Stimulated activated CD4-positive, alpha-beta T cell treated with anti-CD3 and anti-CD28 coated beads, Interleukin-2, amount 100 ng/mL, for 4 hours (primary cell): ENCODE results near the gene SFI1.
"Not testable (repeated sequence)": the region's sequence is repeated elsewhere in the genome, so short reads cannot be mapped to it uniquely, and the experiment has no call there.

Source experiments
- DNase-seq: peaks from one replicate; pipeline ENCODE4 v3.0.0-alpha.2; 2020; ENCODE audit warnings: low read depth

The SFI1 gene

DNA sequence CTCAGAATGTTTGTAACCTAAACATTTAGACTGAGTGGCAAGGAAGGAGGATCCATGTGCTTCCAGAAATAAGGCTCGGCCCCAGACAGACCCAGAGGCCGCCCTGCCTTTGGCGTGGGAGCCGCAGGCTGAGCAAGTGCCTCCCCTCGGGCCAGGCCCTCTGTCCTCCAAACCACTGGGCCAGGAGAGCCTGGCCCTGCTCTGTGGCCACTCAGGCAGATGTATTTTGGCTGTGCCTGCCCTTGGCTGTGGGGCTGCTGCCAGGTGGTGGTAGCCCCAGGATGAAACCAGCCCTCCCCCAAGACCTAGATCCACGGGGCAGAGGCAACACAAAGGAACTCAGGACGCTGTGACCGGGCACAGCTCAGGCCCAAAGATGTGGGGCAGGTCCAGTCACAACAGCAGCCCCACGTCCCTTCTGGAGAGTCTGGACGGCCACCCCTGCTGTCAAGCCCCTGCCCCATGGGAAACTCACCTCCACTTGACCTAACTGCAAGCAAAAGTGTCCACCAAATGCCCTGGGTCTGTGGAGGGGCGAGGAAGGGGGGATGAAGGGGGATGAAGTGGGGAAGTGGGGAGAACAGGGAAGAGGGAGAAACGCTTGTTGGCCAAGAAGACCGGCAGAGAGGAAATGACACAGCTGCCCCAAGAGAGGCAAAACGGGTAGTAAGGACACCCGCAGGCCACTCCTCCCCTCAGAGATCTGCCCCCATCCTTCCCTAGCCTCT lies 141.7 kb downstream of the SFI1 start:
- DNase-seq: no peak

DNA sequence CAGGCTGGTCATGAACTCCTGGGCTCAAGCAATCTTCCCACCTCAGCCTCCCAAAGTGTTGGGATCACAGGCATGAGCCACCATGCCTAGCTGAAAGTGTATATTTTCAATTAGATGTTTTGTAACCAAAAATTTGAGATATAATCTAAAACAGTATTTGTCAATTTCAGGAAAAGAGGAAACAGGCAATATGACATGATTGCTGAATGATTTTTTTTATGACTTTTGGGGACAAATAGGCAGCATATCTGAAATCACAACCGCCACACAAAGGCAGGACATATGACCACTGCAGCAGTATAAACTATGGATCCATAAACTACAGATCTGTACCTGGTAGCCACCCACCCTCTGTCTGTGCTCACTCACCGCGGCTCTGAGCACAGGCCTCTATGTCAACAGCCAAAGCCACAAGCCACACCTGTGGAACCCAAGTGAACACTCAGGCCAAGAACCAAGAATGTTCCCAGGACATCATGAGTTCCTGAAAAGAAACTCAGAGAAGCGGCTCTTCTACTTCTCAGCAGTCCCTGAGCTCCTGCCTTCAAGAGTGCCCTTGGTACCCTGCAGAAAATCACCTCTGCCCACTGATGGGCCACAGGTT lies 143.2 kb downstream of the SFI1 start:
- no peak for DNase-seq

DNA sequence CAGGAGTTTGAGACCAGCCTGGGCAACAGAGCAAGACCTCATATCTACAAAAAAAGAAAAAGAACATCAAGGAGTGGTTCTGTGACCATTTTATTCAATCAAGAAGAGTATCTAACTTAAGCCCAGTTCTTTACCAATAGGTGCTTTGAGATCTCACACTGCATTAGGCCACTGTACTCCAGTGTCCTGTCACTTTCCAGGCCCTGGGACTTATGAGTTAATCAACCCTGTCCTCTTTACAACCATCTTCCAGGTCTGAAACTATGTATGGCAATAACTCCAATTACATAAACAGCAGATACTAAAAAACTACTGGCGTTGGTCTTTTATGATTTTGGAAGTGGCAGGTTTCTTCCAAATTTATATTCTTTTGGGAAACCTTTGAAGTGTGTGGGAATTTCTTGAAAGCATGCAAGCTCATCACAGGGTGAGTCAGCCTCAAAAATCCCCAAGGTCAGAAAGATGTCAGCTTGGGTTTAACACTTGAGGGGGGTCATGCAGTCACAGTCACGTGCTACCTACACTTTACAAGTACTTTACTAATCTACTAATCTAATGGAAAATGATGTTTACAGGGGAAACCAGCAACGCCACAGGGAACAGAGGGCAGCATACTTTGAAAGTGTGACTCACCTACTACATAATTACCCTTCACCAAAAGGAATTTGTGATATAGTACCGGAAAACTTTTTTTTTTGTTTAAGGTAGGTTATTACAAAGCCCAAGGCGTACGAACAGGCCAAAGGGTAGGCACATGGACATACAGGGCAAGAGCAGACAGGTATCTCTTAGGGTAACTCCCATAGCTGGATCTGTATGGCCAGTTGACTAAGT lies 150.1 kb downstream of the SFI1 start:
- DNase-seq: peak; percentile 32

DNA sequence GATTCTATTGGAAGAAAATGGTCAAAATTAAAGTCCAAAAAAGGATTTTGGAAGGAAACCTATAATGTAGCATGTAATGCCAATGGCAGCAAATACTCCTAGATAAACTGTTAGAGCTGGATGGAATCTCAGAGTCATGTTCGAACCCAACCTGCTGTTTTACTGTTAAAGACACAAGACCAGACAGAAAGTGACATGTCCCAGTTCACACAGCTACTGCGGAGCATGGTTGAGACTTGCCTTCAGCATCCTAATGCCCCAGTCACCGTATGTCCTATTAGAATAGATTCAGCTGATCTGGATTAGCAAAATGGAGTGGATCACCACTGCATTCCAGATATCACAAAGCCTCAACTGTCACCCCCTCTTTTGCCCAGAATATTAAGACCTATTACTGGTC lies 150.7 kb downstream of the SFI1 start:
- DNase-seq: no peak

DNA sequence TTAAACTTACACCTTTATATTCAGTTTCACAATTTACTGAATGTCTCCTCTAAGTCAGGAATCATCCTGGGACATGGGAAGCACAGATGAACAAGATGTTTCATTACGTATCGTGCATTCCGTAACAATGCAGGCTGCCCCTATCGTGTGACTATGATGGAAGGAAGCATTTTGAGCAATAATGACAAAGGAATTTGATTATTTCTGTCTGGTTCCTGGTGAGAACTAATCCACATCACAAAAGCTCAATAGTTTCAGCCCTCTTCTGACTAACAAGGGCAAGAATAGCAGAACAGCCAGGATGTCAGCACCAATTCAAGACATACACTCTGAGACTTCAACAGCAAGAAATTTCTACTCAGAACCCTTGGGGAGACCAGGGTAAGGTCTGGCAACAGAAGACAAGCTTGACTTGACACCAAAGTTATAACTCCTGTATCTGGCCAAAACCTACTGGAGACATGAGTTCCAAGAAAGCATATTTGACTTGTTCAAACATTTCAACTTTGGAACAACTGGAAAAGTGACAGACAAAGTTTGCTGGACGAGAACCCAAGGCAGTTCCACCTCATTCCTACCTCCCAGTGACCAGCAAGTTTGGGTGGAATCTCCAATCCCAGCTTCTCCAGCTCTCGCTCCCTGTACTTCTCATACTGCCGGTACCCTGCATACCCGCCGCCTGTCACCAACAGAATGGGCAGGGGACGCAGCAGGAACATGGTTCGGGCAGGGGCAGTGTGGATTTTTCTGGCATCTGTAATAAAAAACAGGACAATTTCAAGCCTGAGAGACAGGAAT lies 151.4 kb downstream of the SFI1 start:
- no peak for DNase-seq

DNA sequence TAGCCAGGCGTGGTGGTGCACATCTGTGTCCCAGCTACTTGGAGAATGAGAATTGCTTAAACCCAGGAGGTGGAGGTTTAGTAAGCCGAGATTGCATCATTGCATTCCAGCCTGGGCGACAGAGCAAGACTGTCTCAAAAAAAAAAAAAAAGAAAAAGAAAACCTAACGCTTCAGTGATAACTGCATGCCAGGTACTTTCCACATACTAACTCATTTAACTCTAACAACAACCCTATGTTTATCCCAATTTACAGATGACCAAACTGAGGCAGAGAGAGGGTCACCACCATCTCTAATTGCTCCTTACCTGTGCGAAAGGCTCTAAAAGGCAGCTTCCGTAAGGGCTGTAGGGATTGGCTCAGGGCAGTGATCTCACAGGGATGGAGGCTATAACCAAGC lies 154.1 kb downstream of the SFI1 start:
- no peak for DNase-seq

DNA sequence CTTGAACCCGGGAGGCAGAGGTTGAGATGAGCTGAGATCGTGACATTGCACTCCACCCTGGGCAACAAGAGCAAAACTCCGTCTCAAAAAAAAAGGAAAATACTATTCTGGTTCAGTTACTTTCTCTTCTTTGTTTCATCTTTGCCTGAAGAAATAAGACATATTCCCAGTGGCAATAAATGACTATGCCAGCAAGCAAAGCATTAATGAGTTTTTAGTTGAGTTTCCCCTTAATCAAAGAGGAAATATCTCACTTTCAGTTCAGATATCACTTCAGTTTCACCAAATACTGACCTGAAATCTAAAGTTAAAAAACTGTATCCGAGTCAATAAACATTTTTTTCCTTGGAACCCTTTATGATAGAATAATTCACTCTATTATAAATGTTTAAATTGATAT lies 155.3 kb downstream of the SFI1 start:
- no peak for DNase-seq

DNA sequence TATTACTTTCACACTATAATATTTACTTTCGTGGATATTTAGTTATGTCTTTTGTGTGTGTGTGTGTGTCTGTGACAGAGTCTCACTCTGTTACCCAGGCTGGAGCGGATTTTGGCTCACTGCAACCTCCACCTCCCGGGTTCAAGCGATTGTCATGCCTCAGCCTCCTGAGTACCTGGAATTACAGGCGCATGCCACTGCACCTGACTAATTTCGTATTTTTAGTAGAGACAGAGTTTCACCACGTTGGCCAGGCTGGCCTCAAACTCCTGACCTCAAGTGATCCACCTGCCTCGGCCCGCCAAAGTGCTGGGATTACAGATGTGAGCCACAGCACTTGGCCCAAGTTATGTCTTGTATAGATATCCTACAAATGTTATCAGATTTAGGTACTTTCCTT lies 155.8 kb downstream of the SFI1 start:
- DNase-seq: no peak

DNA sequence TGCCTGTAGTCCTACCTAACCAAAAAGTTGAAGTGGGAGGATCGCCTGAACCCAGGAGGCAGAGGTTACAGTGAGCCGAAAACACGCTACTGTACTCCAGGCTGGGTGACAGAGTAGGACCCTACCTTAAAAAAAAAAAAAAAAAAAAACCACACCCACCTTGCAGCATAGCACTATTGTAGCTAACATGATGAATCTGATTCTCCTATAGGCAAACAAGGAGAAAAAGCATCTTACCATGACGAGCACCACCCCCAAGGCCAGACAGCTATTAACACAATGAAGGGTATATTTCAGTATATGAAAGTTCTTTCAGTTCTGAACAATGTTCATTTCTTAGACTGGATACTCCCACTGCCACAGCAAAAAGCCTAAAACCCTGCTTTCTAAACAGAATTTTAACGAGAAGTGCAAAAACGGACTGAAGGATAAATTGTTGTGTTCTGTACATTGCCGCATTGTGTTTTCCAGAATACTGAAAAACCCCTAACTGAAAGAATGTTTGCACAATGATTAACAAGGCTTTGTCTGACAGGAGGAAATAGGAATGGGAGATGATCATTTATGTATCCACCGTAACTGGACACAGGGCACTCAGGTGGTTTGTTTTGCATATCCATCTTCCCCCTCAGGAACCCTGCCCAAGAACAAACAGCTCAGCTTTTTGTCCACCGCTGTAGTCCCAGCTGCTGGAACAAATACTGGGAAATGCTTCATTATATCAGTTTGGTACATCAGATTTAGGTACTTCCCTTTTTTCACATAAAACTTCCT lies 156.8 kb downstream of the SFI1 start:
- DNase-seq: no peak

DNA sequence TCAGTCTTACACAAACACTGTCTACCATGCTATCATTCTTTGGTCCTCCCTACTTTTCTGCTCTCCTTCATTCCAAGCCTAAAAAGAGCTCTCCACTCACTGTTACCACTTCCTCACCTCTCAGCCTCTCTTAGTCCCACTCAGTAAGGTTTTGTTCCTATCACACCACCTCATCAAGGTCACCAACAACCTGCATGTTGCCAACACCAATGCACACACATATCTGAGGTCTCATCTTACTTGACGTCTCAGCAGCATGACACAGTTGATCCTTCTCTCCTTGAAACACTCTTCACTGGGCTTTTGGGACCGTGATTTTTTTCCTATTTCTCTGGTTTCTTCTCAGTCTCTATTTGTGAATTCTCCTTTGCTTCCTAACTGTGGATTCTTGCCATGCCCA lies 157.6 kb downstream of the SFI1 start:
- DNase-seq: no peak

DNA sequence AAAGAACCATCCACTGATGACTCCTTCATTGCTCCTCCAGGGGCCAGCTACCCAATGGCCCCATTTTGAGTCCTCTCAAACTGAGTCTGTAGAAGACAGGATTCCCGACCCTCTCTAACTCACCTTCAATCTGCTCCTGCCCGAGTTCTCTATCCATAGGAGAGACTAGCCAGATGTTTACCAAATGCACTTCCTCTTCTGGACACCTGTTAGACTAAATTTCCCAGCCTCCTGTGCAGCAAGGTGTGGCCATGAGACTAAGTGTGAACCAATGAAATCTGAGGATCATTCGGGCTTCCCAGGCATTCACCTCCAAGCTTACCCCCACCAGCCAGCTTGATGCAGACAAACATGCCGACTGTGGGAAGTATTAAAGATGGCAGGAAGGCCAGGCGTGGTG lies 158.1 kb downstream of the SFI1 start:
- DNase-seq: no peak

DNA sequence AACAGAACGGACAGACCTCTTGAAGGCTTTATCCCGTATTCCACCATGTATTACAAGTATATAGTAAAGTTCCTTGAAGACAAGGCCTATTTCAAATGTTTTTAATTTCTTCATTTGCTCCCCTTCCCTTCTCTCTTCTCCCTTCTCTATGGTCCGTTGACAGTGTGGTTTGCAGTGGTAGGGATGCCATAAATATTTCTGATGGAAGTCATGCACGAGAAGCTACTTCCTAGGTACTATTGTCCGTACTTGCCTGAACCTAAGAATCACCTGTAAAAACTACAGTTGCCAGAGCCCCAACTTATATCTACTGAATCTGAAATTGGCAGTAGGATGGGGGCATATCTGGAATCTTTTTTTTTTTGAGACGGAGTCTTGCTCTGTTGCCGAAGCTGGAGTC lies 162.9 kb downstream of the SFI1 start:
- no peak for DNase-seq

DNA sequence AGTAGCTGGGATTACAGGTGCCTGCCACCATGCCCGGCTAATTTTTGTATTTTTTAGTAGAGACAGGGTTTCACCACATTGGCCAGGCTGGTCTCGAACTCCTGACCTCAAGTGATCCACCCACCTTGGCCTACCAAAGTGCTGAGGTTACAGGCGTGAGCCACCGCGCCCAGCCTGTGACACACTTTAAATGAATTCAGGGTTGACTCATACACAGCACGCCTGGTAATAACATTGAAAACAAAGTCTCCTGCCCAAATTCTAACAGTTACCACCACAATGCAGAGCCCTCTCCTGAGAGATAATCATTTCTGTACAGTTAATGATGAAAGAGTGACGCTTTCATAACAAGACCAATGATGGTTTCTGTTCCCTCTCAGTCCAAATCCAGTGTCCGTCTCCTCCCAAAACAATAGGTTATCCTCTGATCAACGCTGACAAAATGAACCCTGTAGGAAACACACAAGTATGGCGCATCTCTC lies 164.6 kb downstream of the SFI1 start:
- not testable (repeated sequence) for DNase-seq

DNA sequence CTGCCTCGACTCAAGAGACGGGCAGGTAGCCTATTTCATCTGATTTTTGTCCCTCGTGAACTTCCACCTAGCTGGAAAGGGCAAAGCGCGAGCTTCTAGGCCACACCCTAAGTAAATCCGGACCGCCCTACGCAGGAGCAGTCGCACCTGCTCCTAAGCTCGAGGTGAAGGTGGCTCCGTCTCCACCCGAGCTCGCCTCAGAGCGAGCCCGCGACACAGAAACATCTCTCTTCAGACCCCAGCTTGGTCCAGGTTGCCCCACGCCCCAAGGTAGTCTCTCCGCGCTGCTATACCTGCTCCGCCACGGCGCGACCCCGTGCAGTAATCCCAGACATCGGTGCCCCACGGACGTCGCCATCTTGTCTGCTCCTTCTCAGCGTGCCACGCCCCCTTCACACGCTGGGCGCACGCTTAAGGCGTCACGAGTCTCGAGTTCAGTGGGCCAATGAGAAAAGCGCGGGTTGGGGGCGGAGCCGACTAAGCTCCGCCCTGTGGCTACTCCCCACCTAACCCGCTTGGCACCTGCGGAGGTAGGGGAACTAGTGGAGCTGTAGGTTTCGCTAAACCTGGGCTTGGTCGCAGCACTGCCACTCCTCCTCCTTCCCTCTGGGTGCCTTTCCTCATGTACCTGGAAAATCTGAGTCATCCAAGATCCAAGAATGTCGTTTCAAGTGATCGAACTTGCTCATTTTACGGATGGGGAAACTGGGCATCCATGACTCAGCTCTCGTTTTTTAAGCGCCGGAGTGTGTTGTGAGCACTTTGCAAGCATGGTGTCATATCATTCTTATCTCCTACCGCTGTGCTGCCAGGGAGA lies 165.7 kb downstream of the SFI1 start, which contains the start of gene PISD:
Gene PISD (minus strand): TSS at position 365 of the 817 bp plus-strand sequence. CDS start 7 bp downstream, at position 358.
- DNase-seq: peak; percentile 96

DNA sequence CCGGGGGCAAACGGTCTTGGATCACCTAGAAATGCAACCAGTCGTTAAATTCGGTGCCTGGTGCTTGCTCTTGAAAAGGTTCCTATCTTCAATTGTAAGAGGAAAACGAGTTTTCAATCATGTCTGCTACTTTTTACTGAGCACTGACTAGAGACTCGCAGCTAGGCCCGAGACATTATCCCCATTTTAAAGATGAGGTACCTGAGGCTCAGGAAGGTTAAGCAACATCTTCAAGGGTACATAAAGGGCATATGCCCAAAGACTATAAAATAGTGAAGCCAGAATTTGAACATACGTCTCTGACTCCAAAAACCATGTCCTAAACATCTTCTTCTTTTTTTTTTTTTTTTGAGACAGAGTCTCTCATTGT lies 166.3 kb downstream of the SFI1 start:
- no peak for DNase-seq
